Omental fat pad (tissue), 4 donors: ENCODE results near the gene HTRA1. TPM values are rescaled to one million over a fixed set of nuclear protein-coding genes. Genes with fewer than 3 reads are reported as not detected.

ENCODE experiments used
- ATAC-seq: fragments of 150-250 bp; one replicate; pipeline ENCODE4 v1.9.1; 2016; ENCODE audit warnings: mild to moderate bottlenecking, moderate library complexity; ENCODE audit not compliant: low FRiP score
- DNase-seq: peaks from one replicate; pipeline ENCODE4 v3.0.0-alpha.2; 2019; ENCODE audit warnings: low spot score
- small RNA-seq: library from RNA; depleted of rRNA; stranded (forward); fragments of <200 nt; gene quantifications from one replicate; pipeline ENCODE3, GENCODE V24; 2016
- total RNA-seq, 4 donors: library from RNA; depleted of rRNA; stranded (reverse); fragments of >200 nt; gene quantifications; one replicate each; pipeline ENCODE4 v1.1.0, GENCODE V29; 2016
- TF ChIP-seq, protein P1 (sequence below), 3 donors: fragments of 450-650 bp; IDR thresholded peaks; one replicate each; pipeline ENCODE4 v1.5.1; 2016 to 2017; ENCODE audit warnings: antibody characterized with exemption in 3 of 3, mild to moderate bottlenecking in 3 of 3, moderate library complexity in 2 of 3

HTRA1 gene
- total RNA-seq, 4 donors from 2014 or later: 92.8 to 402 (median 260) TPM

DNA sequence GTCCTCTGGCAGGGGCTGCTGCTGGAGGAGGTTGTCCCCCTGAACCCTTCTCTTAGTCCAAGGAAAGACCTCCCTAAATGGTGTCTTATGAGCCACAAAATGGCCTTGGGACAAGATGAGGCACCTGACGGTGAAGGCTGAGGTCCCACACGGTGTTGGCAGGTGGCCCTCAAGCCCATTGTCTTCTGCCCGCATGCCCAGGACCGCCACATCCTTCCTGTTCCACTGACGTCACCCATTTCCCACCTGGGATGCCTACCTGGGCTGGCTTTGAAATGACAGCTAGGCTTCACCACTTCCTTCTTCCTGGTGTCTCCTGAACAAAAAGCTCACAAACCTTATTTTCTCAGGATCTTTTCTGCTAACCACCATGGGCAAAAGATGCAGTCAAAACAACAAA, 97.1 kb downstream of the HTRA1 start:
- ATAC-seq: no peak
- TF ChIP-seq, protein P1, sequence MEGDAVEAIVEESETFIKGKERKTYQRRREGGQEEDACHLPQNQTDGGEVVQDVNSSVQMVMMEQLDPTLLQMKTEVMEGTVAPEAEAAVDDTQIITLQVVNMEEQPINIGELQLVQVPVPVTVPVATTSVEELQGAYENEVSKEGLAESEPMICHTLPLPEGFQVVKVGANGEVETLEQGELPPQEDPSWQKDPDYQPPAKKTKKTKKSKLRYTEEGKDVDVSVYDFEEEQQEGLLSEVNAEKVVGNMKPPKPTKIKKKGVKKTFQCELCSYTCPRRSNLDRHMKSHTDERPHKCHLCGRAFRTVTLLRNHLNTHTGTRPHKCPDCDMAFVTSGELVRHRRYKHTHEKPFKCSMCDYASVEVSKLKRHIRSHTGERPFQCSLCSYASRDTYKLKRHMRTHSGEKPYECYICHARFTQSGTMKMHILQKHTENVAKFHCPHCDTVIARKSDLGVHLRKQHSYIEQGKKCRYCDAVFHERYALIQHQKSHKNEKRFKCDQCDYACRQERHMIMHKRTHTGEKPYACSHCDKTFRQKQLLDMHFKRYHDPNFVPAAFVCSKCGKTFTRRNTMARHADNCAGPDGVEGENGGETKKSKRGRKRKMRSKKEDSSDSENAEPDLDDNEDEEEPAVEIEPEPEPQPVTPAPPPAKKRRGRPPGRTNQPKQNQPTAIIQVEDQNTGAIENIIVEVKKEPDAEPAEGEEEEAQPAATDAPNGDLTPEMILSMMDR (IDR thresholded peaks at IDR 0.05): no peak
- no peak for DNase-seq

DNA sequence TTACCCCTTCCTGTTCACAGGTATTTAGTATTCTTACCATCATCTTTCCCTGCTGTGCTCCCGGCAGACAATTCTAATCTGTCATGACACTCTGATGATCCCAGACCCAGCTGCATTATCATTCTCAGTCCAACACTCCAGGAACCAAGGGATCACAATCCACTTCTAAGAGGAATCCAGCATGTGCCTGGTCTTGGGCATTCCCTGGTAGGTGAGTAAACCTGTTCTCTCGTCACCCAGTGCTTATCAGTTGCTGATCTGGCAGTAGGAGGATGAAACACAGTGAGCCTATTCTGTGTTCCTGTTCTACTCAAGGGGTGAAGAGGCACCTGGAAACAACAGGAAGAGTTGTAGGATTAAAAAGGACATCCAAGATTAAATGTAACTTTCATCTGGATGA, 97.9 kb downstream of the HTRA1 start:
- ATAC-seq (no peak), DNase-seq (no peak)
- TF ChIP-seq, protein P1 (IDR thresholded peaks at IDR 0.05): no peak

DNA sequence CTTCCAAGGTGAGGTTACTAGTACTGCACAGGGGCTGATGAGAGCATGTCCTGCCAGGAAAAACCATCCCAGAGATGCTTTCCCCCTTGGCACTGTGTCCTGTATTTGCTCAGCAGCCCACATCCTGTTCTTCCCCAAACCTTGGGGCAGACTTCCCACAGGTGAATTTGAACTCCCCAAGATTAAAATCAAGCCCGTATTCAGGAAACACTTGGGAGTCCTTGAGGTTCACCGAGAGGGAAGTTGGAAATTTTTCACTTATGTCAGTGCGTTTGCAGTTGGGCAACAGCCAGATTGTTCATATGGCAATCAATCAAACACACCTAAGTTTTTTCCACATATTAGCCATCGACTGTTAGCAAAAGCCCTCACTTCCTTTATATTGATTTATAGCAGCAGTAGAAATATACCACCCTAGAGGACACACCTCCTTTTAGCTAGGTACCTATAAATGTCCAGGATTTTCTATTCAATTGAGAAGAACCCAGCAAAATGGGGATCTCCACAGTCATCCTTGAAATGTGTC, 99.0 kb downstream of the HTRA1 start, which contains the start of gene DMBT1:
DMBT1 (plus strand) TSS at position 476 of the 526 bp plus-strand sequence; CDS start at position 493, 17 bp downstream.
- no peak for DNase-seq
- no peak for ATAC-seq

DNA sequence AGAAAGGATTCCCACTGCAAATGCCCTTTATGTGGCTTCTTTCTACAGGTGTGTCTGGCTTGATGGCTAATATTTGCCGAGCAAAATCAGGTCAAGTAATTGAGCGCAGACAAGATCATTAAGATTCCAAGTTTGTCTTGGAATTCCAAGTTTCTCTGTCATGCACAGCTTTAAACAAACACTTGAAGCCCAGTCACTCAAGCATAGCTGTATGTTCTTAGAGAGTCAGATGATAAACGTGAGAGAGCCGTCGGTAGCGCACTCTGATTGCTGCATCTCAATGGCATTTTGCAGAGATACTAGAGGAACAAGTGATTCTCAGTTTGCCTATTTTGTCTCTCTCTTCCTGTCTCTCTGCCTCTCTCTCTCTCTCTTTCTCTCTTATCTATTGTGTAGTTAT, 99.9 kb downstream of the HTRA1 start:
- DNase-seq (no peak), ATAC-seq (no peak)
- TF ChIP-seq, protein P1 (IDR thresholded peaks at IDR 0.05): no peak

More for the DNA sequence above, 99.0 kb downstream of the HTRA1 start, which contains the start of gene DMBT1:
- TF ChIP-seq, protein P1 (IDR thresholded peaks at IDR 0.05): no peak

DNA sequence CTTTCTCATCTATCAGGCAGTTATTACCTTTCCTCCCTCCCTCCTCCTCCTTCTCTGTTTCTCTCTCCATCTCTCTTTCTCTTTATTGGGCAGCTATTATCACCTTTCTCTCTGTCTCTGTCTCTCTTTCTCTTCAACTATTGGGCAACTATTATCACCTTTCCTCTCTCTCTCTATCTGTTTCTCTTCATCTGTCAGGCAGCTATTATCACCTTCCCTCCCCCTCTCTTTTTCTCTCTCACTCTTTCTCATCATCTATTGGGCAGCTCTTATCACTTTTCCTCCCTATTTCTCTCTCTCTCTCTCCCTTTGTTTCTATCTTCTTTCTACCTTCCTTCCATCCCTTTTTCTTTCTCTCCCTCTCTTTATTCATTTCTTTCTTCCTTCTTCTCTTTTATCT, 100.4 kb downstream of the HTRA1 start:
- DNase-seq (no peak), ATAC-seq (no peak)
- TF ChIP-seq, protein P1 (IDR thresholded peaks at IDR 0.05): no peak

Small RNA genes lying within 50 kb of the gene (small RNA-seq; reads per million reads assigned to genes)
- not detected for gene MIR3941

Other genes starting within 250 kb of the HTRA1 start
- under 1 TPM in 1 of 4 donors, not detected in 3; 0.37 TPM for gene BTBD16, start 190.3 kb upstream of the HTRA1 start, total RNA-seq
- 10 to 100 TPM; 22.9 to 30.8 (median 26.8) TPM for gene PLEKHA1, start 86.8 kb upstream of the HTRA1 start, total RNA-seq
- gene ARMS2, start 6.9 kb upstream of the HTRA1 start, total RNA-seq: not detected
- gene DMBT1, start 99.2 kb downstream of the HTRA1 start, total RNA-seq: under 1 TPM in 2 of 4 donors, not detected in 2; 0.06 to 0.28 TPM
- gene C10orf120, start 238.3 kb downstream of the HTRA1 start, total RNA-seq: not detected